A673 (cell line): ENCODE data around the gene SLC48A1. TPM values are rescaled to one million over a fixed set of nuclear protein-coding genes. Genes with fewer than 3 reads are reported as not detected.
A peak's percentile ranks its signal among the peaks of the same experiment; 100 is the strongest.

Source experiments
- BruUV-seq: library from RNA; stranded (reverse); fragments of 400-500 nt; replicated peaks from 2 replicates; lab custom pipeline; 2021; lab: Mats Ljungman, UMichigan
- CTCF ChIA-PET: fragments of 300-600 bp; sonication (Branson Sonifier 250); formaldehyde crosslinking; loops from one replicate; lab custom pipeline; 2022; ENCODE audit warnings: antibody characterized with exemption; lab: Charles Lee
- POLR2A ChIA-PET: fragments of 300-600 bp; sonication (Branson Sonifier 250); formaldehyde crosslinking; loops from one replicate; lab custom pipeline; 2022; ENCODE audit warnings: antibody characterized with exemption; ENCODE audit not compliant: low non-redundant PET; lab: Charles Lee
- DNase-seq: peaks from one replicate; pipeline ENCODE4 v3.0.0-alpha.2; 2015; ENCODE audit warnings: low spot score
- H3K27ac ChIP-seq: fragments of 200-600 bp; sonication (generic); 2 replicates; pipeline ENCODE4 v1.5.1; 2016; ENCODE audit warnings: mixed run types, low read depth, mild to moderate bottlenecking, mixed read lengths, antibody characterized with exemption, low read length; ENCODE audit not compliant: poor library complexity, severe bottlenecking
- H3K27me3 ChIP-seq: fragments of 200-600 bp; sonication (generic); replicated peaks from 2 replicates; pipeline ENCODE4 v1.6.1; 2017; ENCODE audit warnings: mixed run types, low read depth, mild to moderate bottlenecking, mixed read lengths, antibody characterized with exemption, low read length; ENCODE audit not compliant: insufficient read depth, poor library complexity
- H3K36me3 ChIP-seq: fragments of 200-600 bp; sonication (generic); 2 replicates; pipeline ENCODE4 v1.6.1; 2016; ENCODE audit warnings: mixed run types, mild to moderate bottlenecking, mixed read lengths, antibody characterized with exemption, low read length; ENCODE audit not compliant: insufficient read depth, poor library complexity, severe bottlenecking
- H3K4me1 ChIP-seq: fragments of 200-600 bp; sonication (generic); 2 replicates; pipeline ENCODE4 v1.6.1; 2017; ENCODE audit warnings: mixed run types, mild to moderate bottlenecking, mixed read lengths, antibody characterized with exemption, low read length; ENCODE audit not compliant: insufficient read depth, poor library complexity, severe bottlenecking
- H3K4me3 ChIP-seq: fragments of 200-600 bp; sonication (generic); 2 replicates; pipeline ENCODE4 v1.5.1; 2016; ENCODE audit warnings: low read depth, mixed run types, mild to moderate bottlenecking, mixed read lengths, low read length; ENCODE audit not compliant: poor library complexity, severe bottlenecking
- H3K9me3 ChIP-seq: fragments of 200-600 bp; sonication (generic); 2 replicates; pipeline ENCODE4 v1.6.1; 2016; ENCODE audit warnings: mixed run types, low read depth, mild to moderate bottlenecking, mixed read lengths, antibody characterized with exemption, low read length; ENCODE audit not compliant: poor library complexity, severe bottlenecking
- CTCF ChIP-seq: fragments of 300-800, 200-600 bp; sonication (generic); conservative IDR thresholded peaks from 2 replicates; pipeline ENCODE4 v1.5.1; 2017; ENCODE audit warnings: low read depth, mild to moderate bottlenecking, antibody characterized with exemption, low read length, moderate library complexity, mixed read lengths
- EZH2 ChIP-seq: fragments of 200-600 bp; sonication (generic); IDR thresholded peaks from 2 replicates; pipeline ENCODE4 v1.6.1; 2017; ENCODE audit warnings: borderline replicate concordance, low read depth, mild to moderate bottlenecking, mixed read lengths, antibody characterized with exemption, low read length; ENCODE audit not compliant: poor library complexity, severe bottlenecking
- intact Hi-C: fragments of 100-400 bp; cut with micrococcal nuclease; formaldehyde crosslinking; loops from one replicate; pipeline ENCODE4 v1.10.0; 2022; ENCODE audit not compliant: unreplicated experiment
- total RNA-seq: library from RNA; stranded (reverse); gene quantifications from 2 replicates; pipeline ENCODE4 v1.2.3, GENCODE V29; 2021

Gene SLC48A1
- total RNA-seq, 1 experiment from 2014 or later, result 39.3 TPM

GRCh38 chr12:47795814-47796411 lies 22.9 kb downstream of the SLC48A1 start:
- TF ChIP-seq CTCF (no peak), EZH2 (no peak)
- intact Hi-C loops, result no loop called here
- POLR2A ChIA-PET, result no interaction called here
- CTCF ChIA-PET, result interaction anchor here (2.4 kb wide), 1 partner anchor 42 kb away, joined by 8 read pairs; no protein-coding TSS in a partner anchor
- Histone ChIP-seq H3K36me3 (peaks cover 14% of the 10 kb centered on the region), H3K27ac (no peak overlapping the region), H3K9me3 (no peaks in the 10 kb centered on the region), H3K4me1 (no peaks in the 10 kb centered on the region), H3K4me3 (no peak overlapping the region), H3K27me3 (no peaks in the 10 kb centered on the region)
- no peak for DNase-seq
- BruUV-seq, result no TSS peak

GRCh38 chr12:47797441-47797840 lies 24.4 kb downstream of the SLC48A1 start:
- H3K36me3 ChIP-seq, result peaks cover 14% of the 10 kb centered on the region
- no peaks in the 10 kb centered on the region for H3K27me3 ChIP-seq
- BruUV-seq, result no TSS peak
- CTCF ChIA-PET, result interaction anchor here (0.5 to 2.4 kb wide), 2 partner anchors 31 to 41 kb away, joined by 5 to 8 read pairs; no protein-coding TSS in a partner anchor
- H3K4me3 ChIP-seq, result no peak overlapping the region
- no peak for DNase-seq
- POLR2A ChIA-PET, result no interaction called here
- no peak overlapping the region for H3K27ac ChIP-seq
- intact Hi-C loops, result loop anchor here (1.0 kb wide), 1 partner anchor 41 kb away; no protein-coding TSS in a partner anchor
- TF ChIP-seq CTCF, result peak; percentile 44
- no peak for TF ChIP-seq EZH2
- no peaks in the 10 kb centered on the region for H3K4me1 ChIP-seq
- H3K9me3 ChIP-seq, result no peaks in the 10 kb centered on the region

- DNase-seq, result no peak
- H3K4me3 ChIP-seq, result no peak overlapping the region
- TF ChIP-seq CTCF (no peak), EZH2 (no peak)
- no peaks in the 10 kb centered on the region for H3K27me3 ChIP-seq
- no peaks in the 10 kb centered on the region for H3K9me3 ChIP-seq
- ChIA-PET CTCF (no interaction called here), POLR2A (no interaction called here)
- no peaks in the 10 kb centered on the region for H3K4me1 ChIP-seq
- H3K27ac ChIP-seq, result no peak overlapping the region
- peaks cover 14% of the 10 kb centered on the region for H3K36me3 ChIP-seq
- intact Hi-C loops, result no loop called here
- no TSS peak for BruUV-seq
These were observed 25.4 kb downstream of the SLC48A1 start for GRCh38 chr12:47798382-47798948.
